HG02943 (cell line): ENCODE results near the gene NEDD4L.
"Not testable (repeated sequence)": the region's sequence is repeated elsewhere in the genome, so short reads cannot be mapped to it uniquely, and the experiment has no call there.

Source experiments
- ATAC-seq: cut with Tn5 transposase; IDR thresholded peaks from one replicate; pipeline ENCODE4 v1.9.1; 2021; ENCODE audit warnings: mild to moderate bottlenecking, low read depth, moderate library complexity; ENCODE audit not compliant: unreplicated experiment

Gene NEDD4L

GRCh38 chr18:58043491-58044369, at the start of gene NEDD4L:
Gene NEDD4L (plus strand): TSS chr18:58044226. CDS start chr18:58044661, 435 bp downstream.
- peak; percentile 68 for ATAC-seq

GRCh38 chr18:57995331-57995730, 48.7 kb upstream of the NEDD4L start:
- ATAC-seq, result no peak

GRCh38 chr18:57996894-57997293, 47.1 kb upstream of the NEDD4L start:
- not testable (repeated sequence) for ATAC-seq

GRCh38 chr18:57997820-57998219, 46.2 kb upstream of the NEDD4L start:
- no peak for ATAC-seq

GRCh38 chr18:57998461-57998860, 45.6 kb upstream of the NEDD4L start:
- no peak for ATAC-seq

GRCh38 chr18:58004317-58004716, 39.7 kb upstream of the NEDD4L start:
- ATAC-seq, result no peak

GRCh38 chr18:58005011-58005410, 39.0 kb upstream of the NEDD4L start:
- no peak for ATAC-seq

GRCh38 chr18:58005885-58006523, 38.0 kb upstream of the NEDD4L start:
- no peak for ATAC-seq

- ATAC-seq, result no peak
Observed at GRCh38 chr18:58009166-58009565, 34.9 kb upstream of the NEDD4L start.

- no peak for ATAC-seq
Observed at GRCh38 chr18:58010265-58010664, 33.8 kb upstream of the NEDD4L start.

- ATAC-seq, result no peak
Observed at GRCh38 chr18:58012356-58012755, 31.7 kb upstream of the NEDD4L start.

GRCh38 chr18:58013241-58014211, 30.5 kb upstream of the NEDD4L start:
- no peak for ATAC-seq

GRCh38 chr18:58015065-58015780, 28.8 kb upstream of the NEDD4L start:
- ATAC-seq, result peak; percentile 93

GRCh38 chr18:58017267-58017666, 26.8 kb upstream of the NEDD4L start:
- ATAC-seq, result no peak

- no peak for ATAC-seq
Observed at GRCh38 chr18:58020567-58021107, 23.4 kb upstream of the NEDD4L start.

- no peak for ATAC-seq
Observed at GRCh38 chr18:58021504-58021903, 22.5 kb upstream of the NEDD4L start.

- ATAC-seq, result no peak
Observed at GRCh38 chr18:58023108-58023507, 20.9 kb upstream of the NEDD4L start.

GRCh38 chr18:58024139-58024538, 19.9 kb upstream of the NEDD4L start:
- ATAC-seq, result no peak

- ATAC-seq, result no peak
Observed at GRCh38 chr18:58025205-58025604, 18.8 kb upstream of the NEDD4L start.

GRCh38 chr18:58025733-58026132, 18.3 kb upstream of the NEDD4L start:
- ATAC-seq, result no peak
